ENCODE results near the gene ZNRF3. TPM values are rescaled to one million over a fixed set of nuclear protein-coding genes. Genes with fewer than 3 reads are reported as not detected.

The ZNRF3 gene
- total and polyA plus RNA-seq, 11 donors = 1.8 to 9.2 (median 6.2) TPM

DNA sequence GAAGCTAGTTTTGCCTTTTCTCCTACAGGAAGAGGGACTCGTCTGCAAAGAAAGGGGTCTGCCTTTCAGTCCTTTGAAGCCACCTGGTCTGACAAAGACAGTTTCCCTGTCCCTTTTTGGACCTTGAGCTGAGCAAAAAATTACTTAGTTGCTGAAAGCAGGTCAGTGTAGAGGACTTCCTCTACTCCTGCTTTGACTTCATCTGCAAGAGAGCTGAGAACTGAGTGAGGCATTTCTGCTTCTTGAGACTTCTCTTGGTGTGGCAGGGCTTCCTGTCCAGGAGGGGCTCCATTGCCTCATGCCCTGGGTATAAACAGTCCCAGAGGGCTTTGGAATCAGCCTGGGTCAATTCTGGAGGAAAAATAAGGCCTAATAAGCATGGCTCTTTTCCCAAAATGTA, 73.1 kb downstream of the ZNRF3 start:
- intact Hi-C loops (cut with DNase I) = no loop called here
- H3K4me1 ChIP-seq = peaks cover 0 to 29% (median 9%) of the 10 kb centered on the region in 12 donors
- WGBS, 4 donors = 85 to 100% (median 94%) methylated on average over 1 of the region's 1 CpG

GRCh38 chr22:28958611-28959010, 75.2 kb downstream of the ZNRF3 start:
- Histone ChIP-seq H3K36me3 (no peaks in the 10 kb centered on the region), H3K4me3 (no peak overlapping the region), H3K27ac (peak overlapping the region in 1 of 12 donors; percentile 43), H3K4me1 (peaks cover 0 to 18% (median 0%) of the 10 kb centered on the region in 12 donors), H3K9me3 (no peaks in the 10 kb centered on the region), H3K27me3 (no peaks in the 10 kb centered on the region)
- TF ChIP-seq POLR2A (IDR thresholded peaks at IDR 0.05) (no peak), CTCF (IDR thresholded peaks at IDR 0.05) (no peak)
- peak in 2 of 4 donors; percentile 68 to 72 for ATAC-seq
- intact Hi-C loops (cut with DNase I) = no loop called here
- DNase-seq = no peak
- WGBS, 4 donors = 72 to 78% (median 75%) methylated on average over 5 of the region's 5 CpGs

More for the DNA sequence above, 73.1 kb downstream of the ZNRF3 start:
- Histone ChIP-seq H3K4me3 (no peak overlapping the region), H3K27me3 (no peaks in the 10 kb centered on the region), H3K27ac (no peak overlapping the region), H3K36me3 (no peaks in the 10 kb centered on the region), H3K9me3 (no peaks in the 10 kb centered on the region)
- TF ChIP-seq POLR2A (IDR thresholded peaks at IDR 0.05) = no peak
- no peak for TF ChIP-seq CTCF (IDR thresholded peaks at IDR 0.05)
- ATAC-seq (no peak), DNase-seq (no peak)

GRCh38 chr22:28962042-28962554, 78.7 kb downstream of the ZNRF3 start:
- intact Hi-C loops (cut with DNase I) = no loop called here
- 96 to 99% (median 97%) methylated on average over 3 of the region's 3 CpGs for WGBS, 4 donors
- H3K27me3 ChIP-seq = no peaks in the 10 kb centered on the region
- DNase-seq = no peak
- no peaks in the 10 kb centered on the region for H3K9me3 ChIP-seq
- TF ChIP-seq CTCF (IDR thresholded peaks at IDR 0.05) (no peak), POLR2A (IDR thresholded peaks at IDR 0.05) (no peak)
- H3K36me3 ChIP-seq = no peaks in the 10 kb centered on the region
- H3K27ac ChIP-seq = no peak overlapping the region
- ATAC-seq = no peak
- H3K4me3 ChIP-seq = no peak overlapping the region
- peaks cover 0 to 11% (median 0%) of the 10 kb centered on the region in 12 donors for H3K4me1 ChIP-seq

DNA sequence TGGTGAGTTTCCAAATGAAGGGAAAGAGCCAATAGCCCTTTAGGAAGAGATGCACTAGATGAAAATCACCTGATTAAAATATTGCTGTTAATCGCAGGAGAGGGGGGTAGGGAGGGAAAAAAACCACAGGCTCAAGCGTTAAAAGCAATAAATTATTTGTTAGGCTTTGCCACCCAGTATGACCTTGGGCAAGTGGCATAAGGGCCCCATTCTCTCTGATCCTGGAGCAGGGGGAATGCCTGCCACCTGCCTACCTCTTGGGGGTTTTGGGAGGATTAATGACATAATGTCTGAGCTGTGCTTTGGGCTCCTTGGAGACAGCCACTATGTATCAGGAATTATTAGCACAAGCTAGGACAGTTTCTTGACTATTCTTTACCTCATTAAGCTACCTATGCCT, 80.0 kb downstream of the ZNRF3 start:
- no peak for ATAC-seq
- H3K36me3 ChIP-seq = no peaks in the 10 kb centered on the region
- 93 to 95% (median 94%) methylated on average over 2 of the region's 2 CpGs for WGBS, 4 donors
- no peaks in the 10 kb centered on the region for H3K27me3 ChIP-seq
- no peak for TF ChIP-seq CTCF (IDR thresholded peaks at IDR 0.05)
- TF ChIP-seq POLR2A (IDR thresholded peaks at IDR 0.05) = no peak
- no peak for DNase-seq
- no peaks in the 10 kb centered on the region for H3K9me3 ChIP-seq
- no peak overlapping the region for H3K4me3 ChIP-seq
- H3K4me1 ChIP-seq = peaks cover 0 to 10% (median 0%) of the 10 kb centered on the region in 12 donors
- intact Hi-C loops (cut with DNase I) = no loop called here
- no peak overlapping the region for H3K27ac ChIP-seq
